Retina (tissue), 1 donor: Measurements from ENCODE around the gene SLC22A23.
"Not testable (repeated sequence)": the region's sequence is repeated elsewhere in the genome, so short reads cannot be mapped to it uniquely, and the experiment has no call there.

Experiments
- DNase-seq: peaks from one replicate; pipeline ENCODE4 v3.0.0-alpha.2; 2016

Gene SLC22A23

DNA sequence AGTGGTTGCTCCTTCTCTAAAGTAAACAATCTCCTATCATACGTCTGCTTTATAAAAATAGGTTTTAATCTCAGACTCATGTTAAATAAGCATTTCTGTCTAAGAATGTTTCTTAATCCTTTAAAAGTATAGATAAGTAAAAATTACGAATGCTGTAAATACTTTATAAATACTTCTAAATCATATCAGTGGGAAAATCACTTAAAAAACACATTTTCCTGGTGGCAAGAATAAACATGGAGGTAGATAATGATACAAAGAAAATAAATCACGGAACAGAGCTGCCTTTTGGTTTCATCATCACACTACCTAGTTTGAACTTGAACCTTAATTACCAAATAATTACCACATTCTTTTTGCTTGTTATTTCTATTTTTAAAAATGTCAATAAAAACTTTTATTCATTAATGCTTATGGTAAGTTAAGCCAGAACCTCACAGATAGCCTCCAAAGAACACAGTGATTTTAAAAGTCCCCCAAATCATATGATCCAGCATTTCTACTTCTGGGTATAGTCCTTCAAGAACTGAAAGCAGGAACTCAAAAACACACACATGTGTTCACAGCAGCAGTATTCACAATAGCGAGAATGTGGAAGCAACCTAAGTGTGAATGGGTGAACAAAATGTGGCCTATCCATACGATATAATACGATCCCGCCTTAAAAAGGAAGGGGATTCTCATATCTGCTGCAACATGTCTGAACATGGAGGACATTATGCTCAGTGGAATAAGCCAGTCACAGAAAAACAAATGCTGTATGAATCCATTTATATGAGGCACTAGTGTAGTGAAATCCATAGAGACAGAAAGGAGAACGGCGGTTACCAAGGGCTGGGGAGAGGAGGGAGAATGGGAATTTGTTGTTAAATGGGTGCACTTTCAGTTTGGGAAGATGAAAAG lies 72.4 kb downstream of the SLC22A23 start:
- no peak for DNase-seq

DNA sequence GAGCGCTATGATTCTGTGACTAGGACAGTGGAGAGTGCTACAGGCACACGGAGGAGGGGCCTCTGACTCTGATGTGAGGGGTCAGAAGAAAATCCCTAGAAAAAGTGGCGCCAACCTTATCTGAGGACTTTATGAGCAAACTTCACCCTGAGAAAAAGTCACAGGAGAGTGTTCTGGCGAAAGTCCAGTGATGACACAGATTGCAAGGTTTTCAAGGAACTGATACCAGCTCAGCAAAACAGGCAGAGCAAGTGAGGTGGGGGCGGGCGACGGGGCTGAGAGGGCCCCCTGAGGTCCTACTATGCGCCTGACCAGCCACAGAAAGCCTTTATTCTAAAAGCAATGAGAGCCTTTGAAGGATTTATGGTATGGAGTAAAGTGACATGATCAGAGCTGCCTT lies 73.3 kb downstream of the SLC22A23 start:
- no peak for DNase-seq

DNA sequence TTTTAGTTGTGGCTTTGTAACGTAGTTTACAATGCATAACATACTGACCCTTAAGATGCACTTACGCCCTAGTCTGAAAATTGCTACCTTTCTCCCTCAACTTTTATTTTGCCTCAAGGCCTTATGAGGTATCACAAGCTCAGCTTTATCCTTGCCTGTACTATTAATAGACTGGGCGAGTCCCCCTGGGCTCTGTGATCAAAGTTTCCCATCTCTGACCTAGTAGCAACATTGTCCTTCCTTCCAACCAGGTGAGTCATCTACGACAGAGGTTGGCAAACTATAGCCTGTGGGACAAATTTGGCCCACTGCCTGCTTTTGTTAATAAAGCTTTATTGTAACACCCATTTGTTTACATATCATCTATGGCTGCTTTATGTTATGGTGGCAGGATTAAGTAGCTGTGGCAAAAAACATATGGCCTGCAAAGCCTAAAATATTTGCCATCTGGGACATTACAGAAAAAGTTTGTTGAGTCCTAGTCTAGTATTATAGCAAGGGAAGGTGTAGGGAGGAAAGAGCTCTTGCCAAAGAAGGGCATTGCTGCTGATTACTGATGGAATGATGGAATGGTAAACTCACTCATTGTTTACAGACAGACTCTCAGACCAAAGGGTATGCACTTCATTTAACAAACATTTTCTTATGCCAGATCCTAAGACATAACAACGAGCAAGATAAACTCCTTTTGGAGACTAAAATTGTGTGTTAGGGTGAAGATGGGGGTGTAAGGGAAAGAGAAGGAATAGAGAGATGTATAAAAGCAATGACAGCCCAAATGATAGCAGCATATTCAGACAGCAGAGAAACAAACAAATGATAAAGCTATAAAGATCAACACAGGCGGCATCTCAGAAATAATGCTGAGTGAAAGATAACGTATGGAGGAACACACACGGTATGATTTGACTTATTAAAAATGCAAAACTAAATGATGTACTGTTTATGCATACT lies 74.2 kb downstream of the SLC22A23 start:
- DNase-seq = no peak

- peak; percentile 72 for DNase-seq
Measured at GRCh38 chr6:3381233-3381921, 75.5 kb downstream of the SLC22A23 start.

DNA sequence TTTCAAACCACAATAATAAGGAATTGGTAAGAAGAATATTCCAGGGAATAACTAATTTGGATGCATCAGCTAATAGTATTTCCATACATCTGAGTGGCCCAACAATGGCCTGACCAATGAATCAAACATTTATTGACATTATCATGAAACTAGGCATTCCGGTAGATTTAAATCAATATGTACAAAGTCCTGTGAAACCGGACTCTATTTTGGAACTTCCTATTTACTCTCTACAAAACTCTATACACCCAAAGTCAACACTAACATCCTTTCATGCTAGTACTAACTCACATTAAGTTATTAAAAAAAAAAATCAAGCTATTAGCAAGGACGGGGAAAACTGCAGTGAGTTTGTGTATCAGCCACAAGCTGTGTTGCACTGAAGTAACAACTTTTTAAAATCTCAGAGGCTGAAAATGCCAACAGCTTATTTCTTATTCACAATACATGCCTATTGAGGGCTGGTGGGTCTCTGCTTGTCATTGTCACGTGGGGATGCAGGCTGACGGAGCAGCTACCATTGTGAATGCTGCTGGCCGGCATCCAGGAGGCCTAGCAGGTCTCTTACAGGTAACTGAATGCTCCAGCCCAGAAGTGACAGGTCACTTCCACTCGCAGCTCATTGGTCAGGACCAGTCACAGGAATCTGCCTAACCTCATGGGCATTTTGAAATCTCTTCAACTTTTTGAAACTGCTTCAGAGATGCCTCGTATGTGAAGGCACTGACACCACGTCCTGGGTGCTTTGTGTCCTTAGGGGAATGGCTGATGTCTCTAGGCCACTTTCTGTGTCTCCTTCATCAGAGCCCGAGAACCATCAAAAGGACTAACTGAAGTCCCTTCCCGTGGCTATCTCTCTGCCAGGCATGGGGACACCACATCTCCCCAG lies 76.3 kb downstream of the SLC22A23 start:
- DNase-seq = no peak

DNA sequence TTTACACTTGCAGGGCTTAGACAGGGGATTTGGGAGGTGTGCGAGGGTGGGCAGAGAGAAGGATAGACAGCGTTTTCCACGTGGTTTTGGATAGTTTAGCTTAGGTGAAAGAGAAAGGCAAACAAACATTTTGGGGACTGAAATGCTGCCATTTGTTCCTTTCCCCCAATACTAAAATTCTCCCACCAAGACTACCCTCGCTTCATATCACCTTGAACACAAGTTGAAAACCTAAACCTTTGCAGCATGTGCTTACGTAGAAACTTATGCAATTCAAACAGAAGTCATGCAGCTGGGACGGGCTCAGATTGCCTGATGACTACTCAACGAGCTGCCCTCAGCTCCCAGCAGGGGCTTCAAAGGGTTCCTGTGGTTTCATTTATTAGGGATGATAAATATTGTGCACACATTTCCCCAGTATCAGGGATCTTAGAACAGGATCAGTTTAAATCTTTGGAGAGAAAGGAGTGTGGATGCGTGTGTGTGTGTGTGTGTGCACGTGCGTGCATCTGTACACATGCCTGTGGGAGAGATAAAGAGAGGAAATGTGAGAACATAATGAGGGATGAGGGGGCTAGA lies 77.3 kb downstream of the SLC22A23 start:
- DNase-seq = no peak

DNA sequence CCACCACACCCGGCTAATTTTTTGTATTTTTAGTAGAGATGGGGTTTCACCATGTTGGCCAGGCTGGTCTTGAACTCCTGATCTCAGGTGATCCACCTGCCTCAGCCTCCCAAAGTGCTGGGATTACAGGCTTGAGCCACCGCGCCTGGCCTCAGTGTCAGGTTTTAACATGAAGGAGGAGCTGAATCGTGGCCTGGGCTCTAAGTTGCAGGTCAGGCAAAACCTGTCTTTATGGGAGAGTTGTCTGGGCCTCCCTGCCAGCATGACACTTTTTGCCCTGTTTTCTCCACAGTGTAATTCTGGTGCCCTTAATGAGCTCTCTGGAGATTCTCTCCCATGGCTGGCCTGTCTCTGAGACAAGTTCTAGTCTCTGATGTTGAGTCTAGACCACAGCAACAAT lies 78.0 kb downstream of the SLC22A23 start:
- DNase-seq = not testable (repeated sequence)

- not testable (repeated sequence) for DNase-seq
Measured at GRCh38 chr6:3378398-3378782, 78.5 kb downstream of the SLC22A23 start.

GRCh38 chr6:3377536-3378397 lies 79.1 kb downstream of the SLC22A23 start:
- DNase-seq = no peak

- no peak for DNase-seq
Measured at GRCh38 chr6:3376893-3377535, 79.8 kb downstream of the SLC22A23 start.

- DNase-seq = no peak
Measured at GRCh38 chr6:3376064-3376463, 80.8 kb downstream of the SLC22A23 start.

DNA sequence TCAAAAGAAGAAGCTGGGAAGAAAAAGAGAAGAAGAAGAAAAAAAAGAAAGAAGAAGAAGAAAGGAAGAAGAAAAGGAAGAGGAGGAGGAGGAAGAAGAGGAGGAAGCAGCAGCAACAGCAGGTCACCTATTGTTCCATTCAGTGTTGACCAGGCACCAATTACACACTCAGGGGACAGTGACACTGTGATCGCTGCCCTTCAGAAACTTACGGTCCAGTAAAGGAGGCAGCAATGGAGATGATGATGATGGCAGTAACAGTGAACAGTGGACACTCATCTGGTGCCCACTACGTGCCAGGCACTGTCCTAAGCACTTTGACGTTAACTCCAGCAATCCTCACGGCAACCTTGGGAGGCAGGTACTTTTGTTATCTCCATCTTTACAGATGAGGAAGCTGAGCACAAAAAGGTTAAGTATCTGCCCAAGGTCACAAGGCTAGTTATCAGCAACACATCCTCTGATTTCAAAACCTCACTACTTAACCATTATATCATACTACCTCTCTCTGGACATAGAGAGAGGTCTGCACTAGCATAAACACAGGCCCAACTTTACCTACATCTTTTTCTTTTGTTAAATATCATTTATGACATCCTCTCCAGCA lies 83.2 kb downstream of the SLC22A23 start:
- DNase-seq = no peak

GRCh38 chr6:3372912-3373554 lies 83.8 kb downstream of the SLC22A23 start:
- DNase-seq = no peak

GRCh38 chr6:3372184-3372846 lies 84.5 kb downstream of the SLC22A23 start:
- no peak for DNase-seq

DNA sequence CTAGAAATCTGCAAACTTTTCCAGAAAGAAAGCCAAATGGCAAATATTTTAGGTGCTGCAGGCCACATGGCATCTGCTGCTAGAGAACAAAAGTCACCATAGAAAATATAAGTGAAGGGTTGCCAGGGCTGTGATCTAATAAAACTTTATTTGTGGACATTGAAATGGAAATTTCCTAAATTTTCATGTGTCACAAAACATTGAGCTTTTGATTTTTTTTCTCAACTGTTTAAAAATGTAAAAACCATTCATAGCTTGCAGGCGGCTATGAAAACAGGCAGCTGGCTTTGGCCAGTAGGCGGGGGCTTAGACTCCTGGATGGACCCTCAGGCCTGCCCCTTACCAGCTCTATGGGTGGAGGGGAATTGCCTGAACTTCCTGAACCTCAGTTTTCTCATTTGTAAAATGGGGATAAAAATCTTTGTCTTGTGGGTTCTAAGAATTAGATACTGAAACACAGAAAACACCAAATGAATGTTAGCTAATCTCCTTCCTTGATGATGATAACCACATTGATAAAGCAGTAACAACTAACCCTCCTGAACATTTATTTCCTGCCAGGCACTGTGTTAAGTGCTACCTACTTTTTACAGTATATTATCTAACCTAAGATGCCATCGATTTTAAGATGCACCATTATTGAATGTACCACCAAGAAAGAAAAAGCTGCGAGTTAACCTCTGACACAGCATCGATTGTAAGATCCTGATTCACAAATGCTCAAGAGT lies 85.5 kb downstream of the SLC22A23 start:
- DNase-seq = no peak

DNA sequence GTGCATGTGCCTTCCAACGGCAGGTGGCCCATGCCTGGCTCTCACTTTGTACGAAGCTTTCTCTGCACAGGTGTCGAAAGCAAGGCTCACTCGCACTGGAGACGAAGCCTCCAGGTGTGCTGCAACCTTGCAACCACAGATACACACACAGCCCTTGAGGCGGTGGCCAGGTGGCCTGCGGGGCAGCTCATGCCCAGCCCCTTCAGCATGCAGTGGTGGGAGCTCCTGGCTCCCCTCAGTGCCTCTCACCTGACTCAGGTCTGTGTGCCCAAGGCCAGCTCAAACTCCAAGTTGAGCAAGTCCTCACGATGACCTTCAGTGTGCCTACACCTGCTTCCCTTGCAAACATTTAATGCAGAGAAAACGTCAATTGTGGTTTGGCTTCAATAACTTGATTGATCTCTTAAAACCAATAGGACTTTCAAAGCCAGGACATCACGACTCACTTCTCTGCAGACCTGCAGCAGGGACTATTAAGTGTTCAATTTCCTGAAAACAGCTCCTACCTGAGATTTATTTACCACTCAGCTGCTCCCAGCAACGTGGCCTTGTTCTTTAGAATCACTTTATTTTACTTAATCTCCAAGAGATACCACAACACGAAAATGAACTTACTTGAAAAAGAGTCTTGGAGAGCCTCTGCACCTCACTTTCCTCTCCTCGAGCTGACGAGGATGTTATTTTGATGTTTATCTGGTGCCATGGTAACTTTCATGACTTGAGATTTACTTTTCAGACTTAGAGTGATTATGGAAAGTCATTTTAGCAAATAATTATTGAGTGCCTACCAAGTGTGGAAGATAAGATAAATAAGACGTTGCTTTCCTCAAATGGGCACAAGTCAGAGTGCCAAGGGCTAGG lies 86.3 kb downstream of the SLC22A23 start:
- no peak for DNase-seq

DNA sequence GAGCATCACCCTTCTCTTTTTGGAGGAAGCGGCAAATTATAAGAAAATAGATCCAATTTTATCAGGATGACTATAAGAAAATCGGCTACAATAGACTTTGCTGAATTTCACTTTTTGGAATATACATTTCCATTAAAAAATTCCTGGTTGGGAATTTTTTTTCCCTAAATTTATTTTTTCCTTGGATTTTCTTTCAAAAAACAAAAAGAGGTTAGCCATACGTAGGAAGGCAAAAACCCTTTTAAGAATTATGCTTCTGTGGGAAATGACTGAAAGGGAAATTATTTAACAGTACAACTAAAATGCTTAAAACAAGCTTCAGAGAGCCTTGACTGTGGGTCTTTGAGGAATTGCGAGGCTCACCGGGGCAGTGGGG lies 86.9 kb downstream of the SLC22A23 start:
- DNase-seq = no peak
